Neural cell (in vitro differentiated cells): Measurements from ENCODE around the gene SLC12A9. TPM values are rescaled to one million over a fixed set of nuclear protein-coding genes. Genes with fewer than 3 reads are reported as not detected.

ENCODE experiments used
- H2AFZ ChIP-seq: fragments of 200-600, 300-800 bp; sonication (generic), shearing (Covaris generic); 2 replicates; pipeline ENCODE4 v1.6.0; 2014; ENCODE audit warnings: low read depth, mild to moderate bottlenecking, antibody characterized with exemption, low read length, moderate library complexity
- H3F3A ChIP-seq: fragments of 200-600 bp; shearing (Covaris generic); 2 replicates; pipeline ENCODE4 v1.6.1; 2016; ENCODE audit warnings: mild to moderate bottlenecking, moderate library complexity, mixed read lengths, antibody characterized with exemption, low read length; ENCODE audit not compliant: insufficient read depth, poor library complexity, severe bottlenecking
- H3K27ac ChIP-seq: fragments of 200-600, 300-800 bp; sonication (generic), shearing (Covaris generic); 2 replicates; pipeline ENCODE4 v1.5.1; 2014; ENCODE audit warnings: mild to moderate bottlenecking, low read length, moderate library complexity
- H3K27me3 ChIP-seq: fragments of 300-800, 200-600 bp; sonication (generic), shearing (Covaris generic); 2 replicates; pipeline ENCODE4 v1.6.0; 2014; ENCODE audit warnings: mild to moderate bottlenecking, low read depth, low read length, moderate library complexity; ENCODE audit not compliant: insufficient read depth
- H3K36me3 ChIP-seq: fragments of 300-800, 200-600 bp; sonication (generic), shearing (Covaris generic); 2 replicates; pipeline ENCODE4 v1.5.1; 2014; ENCODE audit warnings: mild to moderate bottlenecking, antibody characterized with exemption, low read length, moderate library complexity; ENCODE audit not compliant: insufficient read depth
- H3K4me2 ChIP-seq: fragments of 300-800, 200-600 bp; sonication (generic), shearing (Covaris generic); 2 replicates; pipeline ENCODE4 v1.6.0; 2014; ENCODE audit warnings: mild to moderate bottlenecking, low read length
- H3K4me3 ChIP-seq: fragments of 300-800, 200-600 bp; sonication (generic), shearing (Covaris generic); 2 replicates; pipeline ENCODE4 v1.5.1; 2014; ENCODE audit warnings: mild to moderate bottlenecking, low read length, moderate library complexity
- H3K79me2 ChIP-seq: fragments of 200-600 bp; shearing (Covaris generic); replicated peaks from 2 replicates; pipeline ENCODE4 v1.6.0; 2014; ENCODE audit warnings: mild to moderate bottlenecking, low read length, moderate library complexity; ENCODE audit not compliant: insufficient read depth
- H3K9ac ChIP-seq: fragments of 300-800, 200-600 bp; sonication (generic), shearing (Covaris generic); 2 replicates; pipeline ENCODE4 v1.6.1; 2016; ENCODE audit warnings: mild to moderate bottlenecking, low read length, mixed read lengths
- H3K9me2 ChIP-seq: fragments of 200-600 bp; shearing (Covaris generic); 2 replicates; pipeline ENCODE4 v1.6.1; 2016; ENCODE audit warnings: mild to moderate bottlenecking, low read length, mixed read lengths; ENCODE audit not compliant: insufficient read depth
- H3K9me3 ChIP-seq: fragments of 200-600, 300-800 bp; sonication (generic), shearing (Covaris generic); 2 replicates; pipeline ENCODE4 v1.6.1; 2016; ENCODE audit warnings: mild to moderate bottlenecking, mixed run types, low read length, moderate library complexity, mixed read lengths
- H4K20me1 ChIP-seq: fragments of 200-600 bp; shearing (Covaris generic); 2 replicates; pipeline ENCODE4 v1.6.1; 2016; ENCODE audit warnings: mild to moderate bottlenecking, mixed run types; ENCODE audit not compliant: insufficient read depth
- EP300 ChIP-seq: fragments of 450-650 bp; conservative IDR thresholded peaks from 2 replicates; pipeline ENCODE4 v1.6.1; 2014; ENCODE audit warnings: antibody characterized with exemption, mild to moderate bottlenecking, moderate library complexity; ENCODE audit not compliant: poor library complexity, severe bottlenecking
- EZH2 ChIP-seq: fragments of 200-600, 300-800 bp; shearing (Covaris generic), sonication (generic); IDR thresholded peaks from 2 replicates; pipeline ENCODE4 v1.6.1; 2014; ENCODE audit warnings: antibody characterized with exemption, low read length, borderline replicate concordance, mild to moderate bottlenecking; ENCODE audit not compliant: insufficient read depth, poor library complexity, severe bottlenecking
- MXI1 ChIP-seq: fragments of 450-650 bp; conservative IDR thresholded peaks from 2 replicates; pipeline ENCODE4 v1.6.1; 2014; ENCODE audit warnings: antibody characterized with exemption, mild to moderate bottlenecking; ENCODE audit not compliant: poor library complexity, severe bottlenecking
- POLR2AphosphoS5 ChIP-seq: IDR thresholded peaks from 2 replicates; pipeline ENCODE4 v1.6.1; 2012
- RAD21 ChIP-seq: fragments of 450-650 bp; conservative IDR thresholded peaks from 2 replicates; pipeline ENCODE4 v1.6.1; 2014; ENCODE audit warnings: antibody characterized with exemption, mild to moderate bottlenecking, moderate library complexity
- SMC3 ChIP-seq: fragments of 450-650 bp; conservative IDR thresholded peaks from 2 replicates; pipeline ENCODE4 v1.6.1; 2014; ENCODE audit warnings: antibody characterized with exemption, mild to moderate bottlenecking, moderate library complexity; ENCODE audit not compliant: poor library complexity
- TAF1 ChIP-seq: IDR thresholded peaks from 2 replicates; pipeline ENCODE4 v1.6.1; 2012; ENCODE audit warnings: low read depth
- polyA plus RNA-seq: library from polyadenylated mRNA; depleted of rRNA; stranded (reverse); fragments of >200 nt; gene quantifications from 2 replicates; pipeline ENCODE4 v1.2.3, GENCODE V29; 2014
- TF ChIP-seq, protein P1 (sequence below): fragments of 450-650 bp; IDR thresholded peaks from 2 replicates; pipeline ENCODE4 v1.5.1; 2014; ENCODE audit warnings: antibody characterized with exemption, mild to moderate bottlenecking, moderate library complexity; ENCODE audit not compliant: poor library complexity, severe bottlenecking
- TF ChIP-seq, protein P2 (sequence below): IDR thresholded peaks from 2 replicates; pipeline ENCODE4 v1.6.1; 2012; ENCODE audit warnings: borderline replicate concordance

The SLC12A9 gene
- polyA plus RNA-seq, 1 donor from 2014 or later, result 21.2 TPM

DNA sequence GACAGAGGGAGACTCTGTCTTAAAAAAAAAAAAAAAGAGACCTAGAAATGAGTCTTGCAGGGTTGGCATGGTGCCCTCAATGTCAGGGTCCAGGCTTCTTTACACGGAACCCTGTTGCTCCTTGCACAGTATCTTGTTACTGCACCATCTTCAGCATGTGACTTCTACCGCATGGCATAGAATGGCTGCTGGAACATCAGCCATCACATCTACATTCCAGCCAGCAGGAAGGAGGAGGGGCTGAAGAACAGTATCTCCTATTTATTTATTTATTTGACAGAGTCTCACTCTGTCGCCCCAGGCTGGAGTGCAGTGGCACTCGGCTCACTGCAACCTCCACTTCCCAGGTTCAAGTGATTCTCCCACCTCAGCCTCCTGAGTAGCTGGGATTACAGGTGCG is 46.9 kb downstream of the SLC12A9 start:
- H3K4me3 ChIP-seq, result no peak overlapping the region
- no peak overlapping the region for H2AFZ ChIP-seq
- H3K9me3 ChIP-seq, result no peaks in the 10 kb centered on the region
- H3K9me2 ChIP-seq, result no peaks in the 10 kb centered on the region
- no peaks in the 10 kb centered on the region for H3K36me3 ChIP-seq
- no peak overlapping the region for H3K27ac ChIP-seq
- no peak overlapping the region for H3K4me2 ChIP-seq
- TF ChIP-seq, protein P1, sequence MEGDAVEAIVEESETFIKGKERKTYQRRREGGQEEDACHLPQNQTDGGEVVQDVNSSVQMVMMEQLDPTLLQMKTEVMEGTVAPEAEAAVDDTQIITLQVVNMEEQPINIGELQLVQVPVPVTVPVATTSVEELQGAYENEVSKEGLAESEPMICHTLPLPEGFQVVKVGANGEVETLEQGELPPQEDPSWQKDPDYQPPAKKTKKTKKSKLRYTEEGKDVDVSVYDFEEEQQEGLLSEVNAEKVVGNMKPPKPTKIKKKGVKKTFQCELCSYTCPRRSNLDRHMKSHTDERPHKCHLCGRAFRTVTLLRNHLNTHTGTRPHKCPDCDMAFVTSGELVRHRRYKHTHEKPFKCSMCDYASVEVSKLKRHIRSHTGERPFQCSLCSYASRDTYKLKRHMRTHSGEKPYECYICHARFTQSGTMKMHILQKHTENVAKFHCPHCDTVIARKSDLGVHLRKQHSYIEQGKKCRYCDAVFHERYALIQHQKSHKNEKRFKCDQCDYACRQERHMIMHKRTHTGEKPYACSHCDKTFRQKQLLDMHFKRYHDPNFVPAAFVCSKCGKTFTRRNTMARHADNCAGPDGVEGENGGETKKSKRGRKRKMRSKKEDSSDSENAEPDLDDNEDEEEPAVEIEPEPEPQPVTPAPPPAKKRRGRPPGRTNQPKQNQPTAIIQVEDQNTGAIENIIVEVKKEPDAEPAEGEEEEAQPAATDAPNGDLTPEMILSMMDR, result no peak
- no peak for TF ChIP-seq SMC3
- TF ChIP-seq EP300, result no peak
- TF ChIP-seq TAF1, result no peak
- TF ChIP-seq, protein P2, sequence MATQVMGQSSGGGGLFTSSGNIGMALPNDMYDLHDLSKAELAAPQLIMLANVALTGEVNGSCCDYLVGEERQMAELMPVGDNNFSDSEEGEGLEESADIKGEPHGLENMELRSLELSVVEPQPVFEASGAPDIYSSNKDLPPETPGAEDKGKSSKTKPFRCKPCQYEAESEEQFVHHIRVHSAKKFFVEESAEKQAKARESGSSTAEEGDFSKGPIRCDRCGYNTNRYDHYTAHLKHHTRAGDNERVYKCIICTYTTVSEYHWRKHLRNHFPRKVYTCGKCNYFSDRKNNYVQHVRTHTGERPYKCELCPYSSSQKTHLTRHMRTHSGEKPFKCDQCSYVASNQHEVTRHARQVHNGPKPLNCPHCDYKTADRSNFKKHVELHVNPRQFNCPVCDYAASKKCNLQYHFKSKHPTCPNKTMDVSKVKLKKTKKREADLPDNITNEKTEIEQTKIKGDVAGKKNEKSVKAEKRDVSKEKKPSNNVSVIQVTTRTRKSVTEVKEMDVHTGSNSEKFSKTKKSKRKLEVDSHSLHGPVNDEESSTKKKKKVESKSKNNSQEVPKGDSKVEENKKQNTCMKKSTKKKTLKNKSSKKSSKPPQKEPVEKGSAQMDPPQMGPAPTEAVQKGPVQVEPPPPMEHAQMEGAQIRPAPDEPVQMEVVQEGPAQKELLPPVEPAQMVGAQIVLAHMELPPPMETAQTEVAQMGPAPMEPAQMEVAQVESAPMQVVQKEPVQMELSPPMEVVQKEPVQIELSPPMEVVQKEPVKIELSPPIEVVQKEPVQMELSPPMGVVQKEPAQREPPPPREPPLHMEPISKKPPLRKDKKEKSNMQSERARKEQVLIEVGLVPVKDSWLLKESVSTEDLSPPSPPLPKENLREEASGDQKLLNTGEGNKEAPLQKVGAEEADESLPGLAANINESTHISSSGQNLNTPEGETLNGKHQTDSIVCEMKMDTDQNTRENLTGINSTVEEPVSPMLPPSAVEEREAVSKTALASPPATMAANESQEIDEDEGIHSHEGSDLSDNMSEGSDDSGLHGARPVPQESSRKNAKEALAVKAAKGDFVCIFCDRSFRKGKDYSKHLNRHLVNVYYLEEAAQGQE, result no peak
- no peak for TF ChIP-seq MXI1
- no peak for TF ChIP-seq POLR2AphosphoS5
- TF ChIP-seq RAD21, result no peak
- no peak for TF ChIP-seq EZH2
- no peak overlapping the region for H3K9ac ChIP-seq
- no peaks in the 10 kb centered on the region for H3K79me2 ChIP-seq
- H3K27me3 ChIP-seq, result peaks cover 28% of the 10 kb centered on the region
- no peaks in the 10 kb centered on the region for H4K20me1 ChIP-seq
- H3F3A ChIP-seq, result no peaks in the 10 kb centered on the region

DNA sequence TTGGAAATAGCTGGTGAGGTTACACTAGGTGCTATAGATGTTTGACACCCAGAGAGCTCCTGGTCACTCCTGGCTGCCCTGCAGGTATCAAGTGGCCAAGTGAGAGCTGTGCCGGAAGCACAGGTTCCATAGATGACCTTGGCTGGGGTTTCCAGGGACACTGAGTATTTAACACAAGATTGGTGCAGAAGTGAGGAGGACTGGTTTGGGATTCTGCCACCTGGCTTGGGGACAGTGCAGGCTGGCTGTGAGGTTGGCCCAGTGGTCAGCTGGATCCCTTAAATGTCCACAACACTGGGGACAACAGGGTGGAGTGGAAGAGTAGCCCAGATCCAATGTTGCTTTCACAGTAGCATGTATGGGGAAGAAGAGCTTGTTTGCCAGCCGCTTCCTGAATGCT is 48.5 kb downstream of the SLC12A9 start:
- Histone ChIP-seq H2AFZ (no peak overlapping the region), H3K27ac (no peak overlapping the region), H3K79me2 (no peaks in the 10 kb centered on the region), H3K36me3 (no peaks in the 10 kb centered on the region), H3K27me3 (peaks cover 18% of the 10 kb centered on the region), H3K4me2 (no peak overlapping the region), H3K9ac (no peak overlapping the region), H3K4me3 (no peak overlapping the region), H4K20me1 (no peaks in the 10 kb centered on the region), H3F3A (no peaks in the 10 kb centered on the region), H3K9me3 (no peaks in the 10 kb centered on the region), H3K9me2 (no peaks in the 10 kb centered on the region)
- TF ChIP-seq EZH2 (no peak), POLR2AphosphoS5 (no peak), MXI1 (no peak), TAF1 (no peak), SMC3 (no peak), RAD21 (no peak), EP300 (no peak)
- TF ChIP-seq, protein P1, result no peak
- TF ChIP-seq, protein P2, result no peak
